Ascending aorta (tissue), 2 donors: ENCODE results near the gene AMHR2. TPM values are rescaled to one million over a fixed set of nuclear protein-coding genes. Genes with fewer than 3 reads are reported as not detected.

ENCODE experiments used
- DNase-seq, 2 donors: peaks; one replicate each; pipeline ENCODE4 v3.0.0-alpha.2; 2019; ENCODE audit warnings: low spot score in 2 of 2
- H3K27ac ChIP-seq, 2 donors: fragments of 200-600 bp; sonication (generic); one replicate each; pipeline ENCODE4 v1.5.1; 2016 to 2017; ENCODE audit warnings: mild to moderate bottlenecking in 1 of 2
- H3K27me3 ChIP-seq: fragments of 200-600 bp; sonication (generic); one replicate; pipeline ENCODE4 v1.5.1; 2017
- H3K36me3 ChIP-seq, 2 donors: fragments of 200-600 bp; sonication (generic); one replicate each; pipeline ENCODE4 v1.5.1; 2016
- H3K4me1 ChIP-seq, 2 donors: fragments of 200-600 bp; sonication (generic); one replicate each; pipeline ENCODE4 v1.5.1; 2016 to 2017; ENCODE audit warnings: mild to moderate bottlenecking in 1 of 2
- H3K4me3 ChIP-seq, 2 donors: fragments of 200-600 bp; sonication (generic); one replicate each; pipeline ENCODE4 v1.5.1; 2016 to 2017; ENCODE audit warnings: mild to moderate bottlenecking in 1 of 2
- H3K9me3 ChIP-seq, 2 donors: fragments of 200-600 bp; sonication (generic); one replicate each; pipeline ENCODE4 v1.5.1; 2016
- intact Hi-C: fragments of 100-400 bp; cut with DNase I; formaldehyde crosslinking; loops from one replicate; pipeline ENCODE4 v1.15.1; 2023
- total RNA-seq: library from RNA; depleted of rRNA; stranded (reverse); fragments of >200 nt; gene quantifications from one replicate; pipeline ENCODE4 v1.1.0, GENCODE V29; 2016
- TF ChIP-seq, protein P1 (sequence below), 3 experiments: fragments of 200-600 bp in 2 of 3; fragments of 450-650 bp in 1 of 3; sonication (generic) in 2 of 3; IDR thresholded peaks; one replicate each; pipeline ENCODE4 v1.5.1; 2016 to 2019; ENCODE audit warnings: antibody characterized with exemption in 3 of 3, mild to moderate bottlenecking in 1 of 3, moderate library complexity in 1 of 3

The AMHR2 gene
- total RNA-seq, 1 donor from 2014 or later: not detected

DNA sequence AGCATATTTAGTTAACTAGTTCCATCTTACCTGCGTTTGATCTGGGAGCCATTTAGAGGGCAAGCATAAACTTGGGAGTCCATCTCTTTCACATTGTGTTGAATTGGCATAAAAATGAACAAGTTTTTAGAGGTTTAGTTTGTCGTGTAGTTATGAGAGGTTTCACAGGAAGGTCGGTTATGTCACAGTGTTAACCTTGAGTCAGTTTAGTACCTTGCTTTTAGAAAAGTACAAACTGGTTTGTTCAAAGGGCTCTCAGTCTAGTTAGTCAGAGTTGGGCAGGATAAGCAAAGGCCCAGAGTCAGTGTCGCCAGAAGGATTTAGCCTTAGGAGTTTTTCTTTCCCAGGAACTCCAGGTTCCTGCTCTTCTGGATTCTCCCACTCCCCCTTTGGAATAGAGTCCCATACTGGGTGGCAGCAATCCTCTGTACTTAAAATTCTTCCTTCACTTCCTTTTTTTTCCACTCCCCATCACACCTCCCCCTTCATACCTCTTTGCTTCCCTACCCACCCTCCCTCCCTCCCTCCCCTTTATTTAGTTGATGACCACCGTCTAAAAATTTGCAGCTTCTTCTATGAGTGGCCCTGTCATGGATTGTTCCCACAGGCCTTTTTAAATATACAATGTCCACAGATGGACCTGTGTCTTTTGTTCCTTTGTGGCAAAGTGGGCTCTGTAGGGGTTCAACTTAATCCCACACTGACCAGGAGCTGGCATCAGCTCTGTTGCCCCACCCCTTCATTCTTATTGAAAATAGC is 40.3 kb downstream of the AMHR2 start:
- TF ChIP-seq, protein P1, sequence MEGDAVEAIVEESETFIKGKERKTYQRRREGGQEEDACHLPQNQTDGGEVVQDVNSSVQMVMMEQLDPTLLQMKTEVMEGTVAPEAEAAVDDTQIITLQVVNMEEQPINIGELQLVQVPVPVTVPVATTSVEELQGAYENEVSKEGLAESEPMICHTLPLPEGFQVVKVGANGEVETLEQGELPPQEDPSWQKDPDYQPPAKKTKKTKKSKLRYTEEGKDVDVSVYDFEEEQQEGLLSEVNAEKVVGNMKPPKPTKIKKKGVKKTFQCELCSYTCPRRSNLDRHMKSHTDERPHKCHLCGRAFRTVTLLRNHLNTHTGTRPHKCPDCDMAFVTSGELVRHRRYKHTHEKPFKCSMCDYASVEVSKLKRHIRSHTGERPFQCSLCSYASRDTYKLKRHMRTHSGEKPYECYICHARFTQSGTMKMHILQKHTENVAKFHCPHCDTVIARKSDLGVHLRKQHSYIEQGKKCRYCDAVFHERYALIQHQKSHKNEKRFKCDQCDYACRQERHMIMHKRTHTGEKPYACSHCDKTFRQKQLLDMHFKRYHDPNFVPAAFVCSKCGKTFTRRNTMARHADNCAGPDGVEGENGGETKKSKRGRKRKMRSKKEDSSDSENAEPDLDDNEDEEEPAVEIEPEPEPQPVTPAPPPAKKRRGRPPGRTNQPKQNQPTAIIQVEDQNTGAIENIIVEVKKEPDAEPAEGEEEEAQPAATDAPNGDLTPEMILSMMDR (IDR thresholded peaks at IDR 0.05): no peak
- Histone ChIP-seq H3K27ac (no peak overlapping the region), H3K4me3 (no peak overlapping the region), H3K9me3 (no peaks in the 10 kb centered on the region), H3K36me3 (peaks cover 99 to 100% of the 10 kb centered on the region in 2 donors), H3K27me3 (no peaks in the 10 kb centered on the region), H3K4me1 (no peaks in the 10 kb centered on the region)
- DNase-seq: no peak
- intact Hi-C loops: no loop called here

DNA sequence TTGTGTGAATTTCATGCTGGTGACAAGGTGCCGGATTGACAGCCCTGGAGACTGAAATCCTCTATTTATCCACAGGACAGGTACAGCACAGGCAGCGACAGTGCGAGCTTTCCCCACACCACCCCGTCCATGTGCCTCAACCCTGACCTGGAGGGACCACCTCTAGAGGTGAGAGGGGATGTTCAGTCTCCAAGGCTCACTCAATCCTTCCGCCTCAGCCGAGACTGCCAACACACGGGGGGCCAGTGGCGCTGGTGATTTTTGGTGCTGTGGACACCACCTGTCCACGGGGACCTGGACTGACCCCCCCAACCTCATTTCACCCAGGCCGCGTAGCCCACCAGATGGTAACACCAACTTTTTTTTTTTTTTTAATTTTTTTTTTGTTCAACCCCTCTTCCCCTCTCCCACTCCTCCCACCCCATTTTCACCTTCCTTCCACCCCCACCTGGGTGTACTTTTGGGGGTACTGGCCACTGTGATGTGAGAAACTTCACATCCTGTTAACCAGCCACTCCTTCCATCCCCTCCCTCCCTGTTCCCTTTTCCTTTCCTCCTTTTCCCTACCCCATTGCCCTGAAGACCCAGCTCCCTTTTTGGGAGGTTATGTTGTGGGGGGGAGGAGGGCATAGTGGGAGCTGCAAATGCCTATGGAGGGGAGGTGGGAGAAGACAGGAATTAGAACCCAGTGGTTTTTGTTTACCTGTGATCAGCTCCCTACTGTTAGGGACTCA is 41.2 kb downstream of the AMHR2 start:
- Histone ChIP-seq H3K27me3 (no peaks in the 10 kb centered on the region), H3K4me1 (no peaks in the 10 kb centered on the region), H3K9me3 (no peaks in the 10 kb centered on the region), H3K36me3 (peaks cover 100% of the 10 kb centered on the region in 2 donors), H3K27ac (no peak overlapping the region), H3K4me3 (no peak overlapping the region)
- intact Hi-C loops: no loop called here
- TF ChIP-seq, protein P1 (IDR thresholded peaks at IDR 0.05): no peak
- DNase-seq: no peak

DNA sequence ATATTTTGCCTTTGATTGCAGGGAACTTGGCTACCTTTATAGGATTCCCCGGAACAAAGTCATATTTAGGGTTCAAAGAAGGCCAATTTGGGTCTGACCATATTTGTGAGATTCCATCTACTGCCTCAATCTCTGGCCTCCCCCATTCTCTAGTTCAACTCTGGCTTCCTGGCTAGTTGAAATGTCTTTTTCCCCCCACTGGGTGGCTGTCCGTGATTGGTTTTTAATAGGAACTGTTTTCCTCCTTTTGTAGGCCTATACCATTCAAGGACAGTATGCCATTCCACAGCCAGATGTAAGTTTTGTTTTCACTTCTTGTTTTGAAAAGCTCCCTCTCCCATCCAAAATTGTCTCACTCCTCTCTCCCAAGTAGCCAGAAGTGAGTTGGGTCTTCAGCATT is 42.0 kb downstream of the AMHR2 start:
- Histone ChIP-seq H3K27me3 (no peaks in the 10 kb centered on the region), H3K4me3 (no peak overlapping the region), H3K27ac (no peak overlapping the region), H3K36me3 (peaks cover 100% of the 10 kb centered on the region in 2 donors), H3K4me1 (no peaks in the 10 kb centered on the region), H3K9me3 (no peaks in the 10 kb centered on the region)
- intact Hi-C loops: no loop called here
- TF ChIP-seq, protein P1 (IDR thresholded peaks at IDR 0.05): no peak
- DNase-seq: no peak

DNA sequence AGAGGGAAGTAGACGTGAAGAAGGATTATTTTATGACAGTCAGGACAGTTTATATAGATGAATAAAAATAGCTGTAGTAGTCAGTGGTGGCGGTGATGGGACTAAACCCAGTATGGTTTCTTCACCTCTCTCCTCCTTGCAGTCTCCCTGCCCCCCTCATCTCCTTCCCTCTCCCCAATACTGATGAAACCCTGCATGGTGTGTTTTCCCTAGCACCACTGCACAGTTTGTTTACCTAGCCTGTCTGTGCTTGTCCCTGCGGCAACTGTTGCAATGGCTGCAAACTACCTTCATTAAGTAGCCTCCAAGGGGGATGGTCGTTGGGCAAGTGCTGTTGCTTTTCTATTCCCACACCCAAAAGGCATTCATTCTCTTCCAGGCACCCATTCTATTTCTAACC is 43.0 kb downstream of the AMHR2 start:
- Histone ChIP-seq H3K27ac (no peak overlapping the region), H3K4me1 (no peaks in the 10 kb centered on the region), H3K27me3 (no peaks in the 10 kb centered on the region), H3K9me3 (no peaks in the 10 kb centered on the region), H3K36me3 (peaks cover 99 to 100% of the 10 kb centered on the region in 2 donors), H3K4me3 (no peak overlapping the region)
- no peak for DNase-seq
- intact Hi-C loops: no loop called here
- TF ChIP-seq, protein P1 (IDR thresholded peaks at IDR 0.05): no peak

DNA sequence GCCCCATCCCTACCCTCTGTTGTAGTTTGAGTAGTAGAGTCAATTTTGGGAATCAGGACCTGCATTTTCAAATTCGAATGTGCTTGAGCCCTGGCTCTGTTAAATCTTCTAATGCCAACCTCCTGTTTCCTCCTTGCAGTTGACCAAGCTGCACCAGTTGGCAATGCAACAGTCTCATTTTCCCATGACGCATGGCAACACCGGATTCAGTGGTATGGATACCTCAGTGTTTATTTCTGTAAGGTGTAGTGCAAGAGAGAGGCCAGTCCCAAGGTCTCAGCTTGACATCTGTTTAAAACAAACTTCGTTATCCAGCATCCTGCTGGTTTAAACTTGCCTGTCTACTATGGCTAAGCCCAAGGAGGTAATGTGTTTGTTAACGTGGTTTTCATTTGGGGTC is 43.4 kb downstream of the AMHR2 start:
- intact Hi-C loops: no loop called here
- H3K27me3 ChIP-seq: no peaks in the 10 kb centered on the region
- no peaks in the 10 kb centered on the region for H3K4me1 ChIP-seq
- no peak overlapping the region for H3K27ac ChIP-seq
- no peak for DNase-seq
- no peak overlapping the region for H3K4me3 ChIP-seq
- H3K36me3 ChIP-seq: peaks cover 99 to 100% of the 10 kb centered on the region in 2 donors
- TF ChIP-seq, protein P1 (IDR thresholded peaks at IDR 0.05): no peak
- no peaks in the 10 kb centered on the region for H3K9me3 ChIP-seq
